Gastroesophageal sphincter (tissue), 3 donors: ENCODE results near the gene CHCHD6.

Experiments used
- EP300 ChIP-seq: sonication (generic); formaldehyde crosslinking; IDR thresholded peaks from one replicate; pipeline ENCODE4 v1.6.1; 2017; ENCODE audit warnings: antibody characterized with exemption, mild to moderate bottlenecking
- TF ChIP-seq, protein P1 (sequence below), 4 experiments: fragments of 200-600 bp in 2 of 4; fragments of 450-650 bp in 2 of 4; sonication (generic) in 1 of 4; IDR thresholded peaks; one replicate each; pipeline ENCODE4 v1.5.1; 2017 to 2019; ENCODE audit warnings: antibody characterized with exemption in 4 of 4, mild to moderate bottlenecking in 2 of 4, moderate library complexity in 2 of 4

DNA sequence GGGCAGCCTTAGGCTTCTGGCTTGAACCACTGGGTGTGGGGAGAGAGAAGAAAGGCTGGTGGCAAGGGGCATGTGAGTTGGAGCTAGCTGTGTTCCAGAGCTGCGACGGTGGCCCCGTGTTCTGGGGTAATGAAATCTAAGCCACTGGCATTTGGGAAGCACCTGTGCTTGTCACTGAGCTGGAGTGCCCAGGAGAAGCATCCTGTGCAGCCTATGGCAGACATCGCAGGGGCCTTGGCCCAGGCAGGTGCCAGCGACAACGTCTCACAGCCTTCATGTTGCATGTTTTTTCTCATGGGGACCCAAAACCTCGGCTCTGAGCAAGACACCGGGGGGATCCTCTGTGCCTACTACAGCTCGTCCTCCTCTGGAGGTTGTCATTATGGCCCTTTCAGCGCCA lies 187.8 kb downstream of the CHCHD6 start:
- TF ChIP-seq, protein P1, sequence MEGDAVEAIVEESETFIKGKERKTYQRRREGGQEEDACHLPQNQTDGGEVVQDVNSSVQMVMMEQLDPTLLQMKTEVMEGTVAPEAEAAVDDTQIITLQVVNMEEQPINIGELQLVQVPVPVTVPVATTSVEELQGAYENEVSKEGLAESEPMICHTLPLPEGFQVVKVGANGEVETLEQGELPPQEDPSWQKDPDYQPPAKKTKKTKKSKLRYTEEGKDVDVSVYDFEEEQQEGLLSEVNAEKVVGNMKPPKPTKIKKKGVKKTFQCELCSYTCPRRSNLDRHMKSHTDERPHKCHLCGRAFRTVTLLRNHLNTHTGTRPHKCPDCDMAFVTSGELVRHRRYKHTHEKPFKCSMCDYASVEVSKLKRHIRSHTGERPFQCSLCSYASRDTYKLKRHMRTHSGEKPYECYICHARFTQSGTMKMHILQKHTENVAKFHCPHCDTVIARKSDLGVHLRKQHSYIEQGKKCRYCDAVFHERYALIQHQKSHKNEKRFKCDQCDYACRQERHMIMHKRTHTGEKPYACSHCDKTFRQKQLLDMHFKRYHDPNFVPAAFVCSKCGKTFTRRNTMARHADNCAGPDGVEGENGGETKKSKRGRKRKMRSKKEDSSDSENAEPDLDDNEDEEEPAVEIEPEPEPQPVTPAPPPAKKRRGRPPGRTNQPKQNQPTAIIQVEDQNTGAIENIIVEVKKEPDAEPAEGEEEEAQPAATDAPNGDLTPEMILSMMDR (IDR thresholded peaks at IDR 0.05), result no peak
- TF ChIP-seq EP300, result no peak
